HS-27A (cell line): ENCODE results near the gene NEDD9.

Experiments used
- DNase-seq: peaks from one replicate; pipeline ENCODE4 v3.0.0-alpha.2; 2012; ENCODE audit warnings: low read depth, missing footprints

NEDD9 gene

GRCh38 chr6:11232193-11232769 is at the start of gene NEDD9:
Gene NEDD9, minus strand, starts transcription at chr6:11232668. Its CDS starts 153 bp downstream, at chr6:11232515.
- peak; percentile 90 for DNase-seq

GRCh38 chr6:11282245-11282644 is 49.8 kb upstream of the NEDD9 start:
- DNase-seq: no peak

- DNase-seq: no peak
Measured at GRCh38 chr6:11280394-11280793, 47.9 kb upstream of the NEDD9 start.

GRCh38 chr6:11279284-11279689 is 46.8 kb upstream of the NEDD9 start:
- DNase-seq: no peak

GRCh38 chr6:11278207-11278559 is 45.7 kb upstream of the NEDD9 start:
- DNase-seq: no peak

GRCh38 chr6:11277275-11278206 is 45.1 kb upstream of the NEDD9 start:
- DNase-seq: peak; percentile 40

GRCh38 chr6:11276911-11277274 is 44.4 kb upstream of the NEDD9 start:
- no peak for DNase-seq

GRCh38 chr6:11276228-11276627 is 43.8 kb upstream of the NEDD9 start:
- no peak for DNase-seq

- DNase-seq: no peak
Measured at GRCh38 chr6:11275598-11275997, 43.1 kb upstream of the NEDD9 start.

GRCh38 chr6:11273406-11274065 is 41.1 kb upstream of the NEDD9 start:
- DNase-seq: no peak

- DNase-seq: no peak
Measured at GRCh38 chr6:11272491-11273192, 40.2 kb upstream of the NEDD9 start.

- DNase-seq: no peak
Measured at GRCh38 chr6:11271228-11272020, 39.0 kb upstream of the NEDD9 start.

- no peak for DNase-seq
Measured at GRCh38 chr6:11270030-11271027, 37.9 kb upstream of the NEDD9 start.

- DNase-seq: no peak
Measured at GRCh38 chr6:11268978-11269377, 36.5 kb upstream of the NEDD9 start.

GRCh38 chr6:11266926-11267325 is 34.5 kb upstream of the NEDD9 start:
- DNase-seq: no peak

GRCh38 chr6:11265932-11266331 is 33.5 kb upstream of the NEDD9 start:
- DNase-seq: no peak

GRCh38 chr6:11264100-11264499 is 31.6 kb upstream of the NEDD9 start:
- DNase-seq: no peak

- no peak for DNase-seq
Measured at GRCh38 chr6:11263291-11263775, 30.9 kb upstream of the NEDD9 start.

GRCh38 chr6:11262242-11262641 is 29.8 kb upstream of the NEDD9 start:
- DNase-seq: no peak
